GOT3 (cell line): Measurements from ENCODE around the gene USP17L25.
"Not testable (repeated sequence)": the region's sequence is repeated elsewhere in the genome, so short reads cannot be mapped to it uniquely, and the experiment has no call there.

Experiments used
- DNase-seq: peaks from one replicate; lab custom pipeline; 2025; ENCODE audit warnings: mixed read lengths; lab: John Stamatoyannopoulos, UW

The USP17L25 gene, protein sequence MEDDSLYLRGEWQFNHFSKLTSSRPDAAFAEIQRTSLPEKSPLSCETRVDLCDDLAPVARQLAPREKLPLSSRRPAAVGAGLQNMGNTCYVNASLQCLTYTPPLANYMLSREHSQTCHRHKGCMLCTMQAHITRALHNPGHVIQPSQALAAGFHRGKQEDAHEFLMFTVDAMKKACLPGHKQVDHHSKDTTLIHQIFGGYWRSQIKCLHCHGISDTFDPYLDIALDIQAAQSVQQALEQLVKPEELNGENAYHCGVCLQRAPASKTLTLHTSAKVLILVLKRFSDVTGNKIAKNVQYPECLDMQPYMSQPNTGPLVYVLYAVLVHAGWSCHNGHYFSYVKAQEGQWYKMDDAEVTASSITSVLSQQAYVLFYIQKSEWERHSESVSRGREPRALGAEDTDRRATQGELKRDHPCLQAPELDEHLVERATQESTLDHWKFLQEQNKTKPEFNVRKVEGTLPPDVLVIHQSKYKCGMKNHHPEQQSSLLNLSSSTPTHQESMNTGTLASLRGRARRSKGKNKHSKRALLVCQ

DNA sequence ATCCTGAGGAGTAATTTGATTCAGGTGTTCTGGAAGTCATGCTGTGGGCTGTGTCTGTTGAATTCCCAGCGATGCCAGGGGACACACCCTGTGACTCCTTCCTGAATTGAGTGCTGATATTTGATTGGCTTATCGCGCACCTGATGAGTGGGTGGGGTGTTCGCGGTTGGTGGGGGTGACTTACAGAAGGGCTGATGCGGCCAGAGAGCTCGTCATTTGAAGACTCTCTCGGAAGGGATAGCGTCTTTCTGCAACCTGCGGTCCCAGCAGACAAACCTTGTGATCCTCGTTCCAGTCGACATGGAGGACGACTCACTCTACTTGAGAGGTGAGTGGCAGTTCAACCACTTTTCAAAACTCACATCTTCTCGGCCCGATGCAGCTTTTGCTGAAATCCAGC is at the start of gene USP17L25:
Gene USP17L25, plus strand, starts transcription at position 301 of the 400 bp plus-strand sequence. Its CDS starts 0 bp downstream, at position 301.
- not testable (repeated sequence) for DNase-seq

- not testable (repeated sequence) for DNase-seq
These were observed 5.5 kb upstream of the USP17L25 start for GRCh38 chr4:9324191-9324590.

GRCh38 chr4:9324865-9325264 is 4.8 kb upstream of the USP17L25 start, which contains the start of gene USP17L24:
Gene USP17L24, plus strand, starts transcription at chr4:9325165. Its CDS starts 0 bp downstream, at chr4:9325165.
- DNase-seq, result not testable (repeated sequence)

DNA sequence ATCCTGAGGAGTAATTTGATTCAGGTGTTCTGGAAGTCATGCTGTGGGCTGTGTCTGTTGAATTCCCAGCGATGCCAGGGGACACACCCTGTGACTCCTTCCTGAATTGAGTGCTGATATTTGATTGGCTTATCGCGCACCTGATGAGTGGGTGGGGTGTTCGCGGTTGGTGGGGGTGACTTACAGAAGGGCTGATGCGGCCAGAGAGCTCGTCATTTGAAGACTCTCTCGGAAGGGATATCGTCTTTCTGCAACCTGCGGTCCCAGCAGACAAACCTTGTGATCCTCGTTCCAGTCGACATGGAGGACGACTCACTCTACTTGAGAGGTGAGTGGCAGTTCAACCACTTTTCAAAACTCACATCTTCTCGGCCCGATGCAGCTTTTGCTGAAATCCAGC is 4.6 kb downstream of the USP17L25 start, which contains the start of gene USP17L26:
Gene USP17L26, plus strand, starts transcription at position 301 of the 400 bp plus-strand sequence. Its CDS starts 0 bp downstream, at position 301.
- not testable (repeated sequence) for DNase-seq

- not testable (repeated sequence) for DNase-seq
These were observed 9.4 kb downstream of the USP17L25 start, which contains the start of gene USP17L5 for GRCh38 chr4:9339103-9339502. Gene USP17L5, plus strand, starts transcription at chr4:9339403. Its CDS starts 0 bp downstream, at chr4:9339403.

- not testable (repeated sequence) for DNase-seq
These were observed 14.1 kb downstream of the USP17L25 start, which contains the start of gene USP17L27 for GRCh38 chr4:9343848-9344247. Gene USP17L27, plus strand, starts transcription at chr4:9344148. Its CDS starts 0 bp downstream, at chr4:9344148.

DNA sequence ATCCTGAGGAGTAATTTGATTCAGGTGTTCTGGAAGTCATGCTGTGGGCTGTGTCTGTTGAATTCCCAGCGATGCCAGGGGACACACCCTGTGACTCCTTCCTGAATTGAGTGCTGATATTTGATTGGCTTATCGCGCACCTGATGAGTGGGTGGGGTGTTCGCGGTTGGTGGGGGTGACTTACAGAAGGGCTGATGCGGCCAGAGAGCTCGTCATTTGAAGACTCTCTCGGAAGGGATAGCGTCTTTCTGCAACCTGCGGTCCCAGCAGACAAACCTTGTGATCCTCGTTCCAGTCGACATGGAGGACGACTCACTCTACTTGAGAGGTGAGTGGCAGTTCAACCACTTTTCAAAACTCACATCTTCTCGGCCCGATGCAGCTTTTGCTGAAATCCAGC is 18.9 kb downstream of the USP17L25 start, which contains the start of gene USP17L28:
Gene USP17L28, plus strand, starts transcription at position 301 of the 400 bp plus-strand sequence. Its CDS starts 0 bp downstream, at position 301.
- DNase-seq, result not testable (repeated sequence)

DNA sequence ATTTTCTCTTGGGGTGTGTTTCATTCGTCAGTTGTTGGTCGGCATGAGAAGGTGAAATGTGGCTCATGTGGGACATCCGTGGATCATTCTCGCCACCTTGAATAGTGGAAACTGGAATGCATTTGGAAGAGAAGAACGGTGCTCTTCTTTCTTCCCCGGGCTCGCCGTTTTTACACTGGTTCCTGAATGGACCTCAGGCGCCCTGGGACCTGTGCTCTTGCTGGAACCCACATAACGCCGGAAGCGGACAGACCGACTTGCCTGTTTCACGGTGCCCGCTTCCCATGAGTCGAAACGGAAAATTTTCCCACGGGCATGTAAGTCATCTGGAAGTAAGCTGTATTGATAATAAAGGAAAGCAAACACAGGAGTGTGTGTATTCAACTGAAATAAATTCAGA is 21.2 kb downstream of the USP17L25 start:
- DNase-seq, result not testable (repeated sequence)

DNA sequence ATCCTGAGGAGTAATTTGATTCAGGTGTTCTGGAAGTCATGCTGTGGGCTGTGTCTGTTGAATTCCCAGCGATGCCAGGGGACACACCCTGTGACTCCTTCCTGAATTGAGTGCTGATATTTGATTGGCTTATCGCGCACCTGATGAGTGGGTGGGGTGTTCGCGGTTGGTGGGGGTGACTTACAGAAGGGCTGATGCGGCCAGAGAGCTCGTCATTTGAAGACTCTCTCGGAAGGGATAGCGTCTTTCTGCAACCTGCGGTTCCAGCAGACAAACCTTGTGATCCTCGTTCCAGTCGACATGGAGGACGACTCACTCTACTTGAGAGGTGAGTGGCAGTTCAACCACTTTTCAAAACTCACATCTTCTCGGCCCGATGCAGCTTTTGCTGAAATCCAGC is 23.6 kb downstream of the USP17L25 start, which contains the start of gene USP17L29:
Gene USP17L29, plus strand, starts transcription at position 301 of the 400 bp plus-strand sequence. Its CDS starts 0 bp downstream, at position 301.
- DNase-seq, result not testable (repeated sequence)

GRCh38 chr4:9362829-9363228 is 33.1 kb downstream of the USP17L25 start, which contains the start of gene USP17L30:
Gene USP17L30, plus strand, starts transcription at chr4:9363129. Its CDS starts 0 bp downstream, at chr4:9363129.
- not testable (repeated sequence) for DNase-seq

DNA sequence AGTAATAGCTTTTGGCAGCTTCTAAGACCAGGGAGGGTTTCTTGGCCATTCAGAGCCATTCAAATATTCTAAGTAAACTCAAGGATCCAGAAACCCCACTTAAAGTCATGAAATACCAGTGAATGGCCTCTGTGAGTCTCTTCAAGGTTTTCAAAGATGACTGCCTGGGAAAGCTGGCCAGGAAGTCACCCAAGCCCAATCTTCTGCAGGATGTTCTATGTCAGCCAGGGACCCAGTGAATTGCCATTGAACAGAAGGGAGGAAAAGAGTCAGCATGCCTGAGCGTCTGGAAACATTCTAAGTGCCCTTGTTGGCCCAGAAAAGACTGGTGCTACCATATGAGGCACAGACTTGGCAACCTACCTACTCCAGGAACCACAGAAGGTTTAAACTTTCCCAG is 50.2 kb downstream of the USP17L25 start:
- not testable (repeated sequence) for DNase-seq
